HG02852 (cell line): ENCODE measurements around the gene MAST4.

Experiments
- ATAC-seq: cut with Tn5 transposase; IDR thresholded peaks from one replicate; pipeline ENCODE4 v1.9.1; 2021; ENCODE audit warnings: mild to moderate bottlenecking, moderate library complexity; ENCODE audit not compliant: unreplicated experiment

Gene MAST4

DNA sequence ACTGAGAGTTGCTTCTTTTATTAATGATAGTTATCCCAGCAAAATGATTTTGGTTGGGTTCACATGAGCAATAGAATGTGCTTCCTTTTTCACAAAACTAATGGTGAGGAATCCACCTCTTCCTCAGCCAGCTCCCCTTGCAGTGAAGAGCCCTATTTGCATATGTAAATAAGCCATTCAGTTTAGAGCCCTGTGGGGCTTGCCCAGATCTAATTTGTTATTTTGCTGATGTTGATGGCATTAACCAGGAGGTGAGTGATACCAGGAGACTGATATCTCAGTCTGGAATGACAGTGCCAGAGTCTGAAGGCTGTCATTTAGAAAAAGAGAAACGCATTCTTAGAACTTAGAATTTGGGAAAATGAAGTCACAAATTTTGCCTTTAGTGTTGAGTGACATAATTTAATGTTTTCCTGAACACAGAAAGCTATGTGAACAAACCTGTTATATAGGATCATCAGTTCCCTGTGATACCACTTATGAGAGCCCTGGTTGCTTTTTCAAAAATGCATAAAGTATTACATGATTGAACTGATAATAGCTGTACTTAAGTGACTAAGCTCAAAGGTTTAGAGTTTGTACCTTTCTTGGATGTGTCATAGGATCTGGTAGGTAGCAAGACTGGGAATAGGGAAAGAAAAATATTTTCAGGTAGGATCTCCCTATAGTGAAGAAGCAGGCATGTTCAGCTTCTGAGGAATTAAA is 271.6 kb downstream of the MAST4 start:
- ATAC-seq, result no peak

DNA sequence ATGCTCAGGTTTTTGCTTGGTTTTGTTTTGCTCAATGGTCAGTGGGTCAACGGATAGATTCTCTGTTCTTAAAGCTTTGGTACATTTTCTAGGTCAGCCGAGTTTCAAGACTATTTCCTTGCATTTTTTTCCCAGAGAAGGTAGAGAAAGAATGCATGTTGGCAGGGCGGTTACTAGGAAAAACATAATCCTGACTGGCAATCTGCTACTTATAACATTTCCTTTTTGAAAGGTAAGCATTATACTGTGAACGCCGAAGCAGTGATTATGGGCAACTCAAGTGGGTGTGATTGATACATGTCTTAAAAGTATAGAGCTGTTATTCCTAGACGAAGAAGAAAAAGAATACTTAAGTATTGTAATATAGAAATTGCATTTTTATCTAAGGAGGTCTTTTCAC is 273.2 kb downstream of the MAST4 start:
- no peak for ATAC-seq

DNA sequence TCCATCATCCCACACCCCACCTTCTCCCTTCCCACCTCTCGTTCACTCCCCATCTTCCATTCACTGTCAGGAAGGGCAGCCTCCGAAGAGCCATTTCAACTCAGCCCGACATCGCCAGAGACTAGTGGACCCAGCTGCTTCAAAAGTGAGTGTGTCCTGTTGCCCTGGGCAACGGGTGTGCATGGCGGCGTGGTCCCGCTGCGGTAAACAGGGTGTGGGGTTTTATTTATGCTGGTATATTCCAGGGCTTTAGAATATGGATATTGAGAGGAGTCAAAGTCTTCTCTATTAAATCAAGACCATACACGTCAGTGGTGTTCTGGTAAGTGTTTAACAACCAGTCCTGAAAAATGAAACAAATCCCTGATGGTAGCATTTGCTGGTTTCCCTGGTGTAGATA is 274.5 kb downstream of the MAST4 start:
- no peak for ATAC-seq

DNA sequence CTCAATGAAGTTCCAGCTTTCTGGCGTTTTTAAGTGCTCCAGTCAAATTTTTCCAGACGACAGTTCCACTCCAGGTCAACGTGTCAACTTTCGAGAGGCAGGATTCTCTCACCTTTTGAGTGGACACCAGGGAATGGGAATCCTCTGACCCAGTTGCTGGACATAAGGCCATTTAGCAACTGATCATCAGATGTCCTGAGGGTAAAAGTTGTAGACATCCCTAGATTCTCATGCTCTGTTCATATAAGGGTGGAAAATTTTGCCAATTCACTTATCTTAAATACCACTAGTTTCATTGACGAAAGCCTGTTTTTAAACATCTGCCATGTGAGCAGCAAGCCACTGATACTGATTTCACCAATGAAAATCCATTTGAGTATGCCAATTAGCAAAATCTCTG is 275.5 kb downstream of the MAST4 start:
- no peak for ATAC-seq

DNA sequence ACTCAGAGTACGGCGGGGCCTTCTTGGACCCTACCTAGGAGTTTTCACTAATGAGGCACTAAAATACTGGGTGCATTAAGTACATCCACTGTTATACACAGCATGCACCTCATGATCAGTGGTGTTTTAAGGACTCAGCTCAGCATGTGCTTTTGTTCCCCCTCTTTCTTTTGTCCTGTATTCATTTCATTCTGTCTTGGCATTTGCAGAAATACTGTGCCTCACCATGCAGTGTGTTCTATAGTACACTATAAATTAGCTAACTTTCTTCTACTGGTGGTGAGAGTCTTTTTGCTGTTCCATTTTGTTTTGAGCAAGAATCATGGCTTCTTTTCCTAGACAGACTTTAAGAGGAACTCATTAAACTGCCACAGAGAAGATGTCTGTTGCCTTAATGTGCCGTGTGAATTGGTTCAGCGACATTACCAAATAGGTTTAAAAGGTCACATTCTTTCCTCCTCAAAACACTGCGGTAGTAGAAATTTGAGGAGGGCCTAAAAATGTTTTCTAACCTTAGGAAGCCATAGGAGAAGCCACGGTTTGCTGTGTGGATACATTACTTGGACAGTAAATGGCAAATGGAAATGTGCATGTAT is 276.6 kb downstream of the MAST4 start:
- ATAC-seq, result no peak

DNA sequence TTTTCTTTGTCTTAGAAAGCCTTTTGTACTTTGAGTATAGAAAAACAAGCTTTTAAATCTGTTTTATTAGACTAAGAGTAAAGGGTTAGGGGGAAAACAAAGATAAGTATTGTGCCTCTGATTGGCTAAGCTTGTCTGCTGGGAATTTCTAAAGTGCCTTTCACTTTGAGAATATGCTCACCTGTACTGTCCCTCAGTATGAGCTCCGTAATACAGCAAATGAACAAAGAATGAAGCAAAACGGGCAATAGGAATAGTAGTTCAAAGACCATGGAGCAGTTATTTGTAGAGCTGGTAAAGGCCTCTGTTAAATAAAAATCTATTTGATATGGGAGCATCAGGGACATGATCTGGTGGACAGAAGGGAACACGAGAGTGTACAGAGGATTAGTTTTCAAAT is 277.8 kb downstream of the MAST4 start:
- ATAC-seq, result no peak

DNA sequence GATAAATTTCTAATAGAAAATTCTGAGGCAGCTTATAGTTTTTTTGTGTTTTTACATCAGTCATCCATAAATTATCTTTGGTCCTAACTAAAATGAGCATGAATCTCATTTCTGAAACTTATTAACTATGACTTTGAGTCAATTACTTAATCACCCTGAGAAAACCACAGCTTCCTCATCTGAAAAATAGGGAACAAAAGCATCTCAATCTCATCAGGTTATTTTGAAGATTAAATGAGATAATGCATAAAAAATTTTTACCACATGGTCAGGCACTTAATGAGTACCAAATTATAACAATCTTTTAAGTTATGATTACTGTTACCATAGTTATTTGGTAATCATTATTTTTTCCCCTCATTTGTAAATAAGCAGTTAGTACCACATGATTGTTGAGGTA is 279.1 kb downstream of the MAST4 start:
- no peak for ATAC-seq

DNA sequence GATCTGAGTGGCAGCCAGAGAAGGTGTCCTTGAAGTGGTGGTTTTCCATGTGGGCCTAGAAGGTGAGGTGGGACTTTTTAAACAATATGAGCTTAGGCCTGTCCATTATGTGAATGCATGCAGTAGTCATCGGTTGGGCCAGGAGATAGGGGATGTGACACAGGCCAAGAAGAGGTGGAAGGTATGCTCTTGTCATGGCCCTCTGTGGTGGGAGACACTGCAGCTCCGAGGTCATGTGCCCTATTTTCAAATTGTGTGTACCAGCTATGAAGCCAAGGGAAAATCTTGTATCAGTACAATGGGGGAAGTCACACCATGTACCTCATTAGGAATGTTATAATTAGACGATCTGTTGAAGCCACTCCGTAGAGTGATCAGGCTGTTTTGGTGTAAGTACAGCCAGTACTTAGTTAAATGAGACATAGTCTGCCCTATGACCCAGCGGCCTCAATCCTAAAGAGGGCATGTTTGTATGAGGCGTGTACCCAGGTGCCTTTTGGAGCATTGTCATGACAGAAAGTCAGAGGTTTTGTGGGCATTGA is 280.1 kb downstream of the MAST4 start:
- no peak for ATAC-seq

DNA sequence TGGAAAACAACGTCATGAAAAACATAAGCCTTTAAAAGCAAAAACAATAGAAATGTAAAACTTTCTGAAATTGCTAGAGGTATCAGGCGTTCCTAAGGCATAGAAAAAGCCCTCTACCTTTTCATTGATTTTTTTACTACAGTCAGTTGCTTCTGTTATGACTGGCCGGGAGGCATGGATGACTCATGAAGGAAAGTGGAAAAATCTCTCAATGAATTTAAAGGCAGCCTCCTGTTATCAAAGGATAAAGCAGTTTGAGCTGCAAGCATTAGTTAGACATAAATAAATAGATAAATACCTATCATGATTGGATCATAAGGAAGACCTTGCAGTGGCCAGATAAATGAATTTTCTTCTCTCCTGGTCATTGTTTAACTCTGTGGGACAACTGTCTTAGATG is 281.6 kb downstream of the MAST4 start:
- no peak for ATAC-seq

DNA sequence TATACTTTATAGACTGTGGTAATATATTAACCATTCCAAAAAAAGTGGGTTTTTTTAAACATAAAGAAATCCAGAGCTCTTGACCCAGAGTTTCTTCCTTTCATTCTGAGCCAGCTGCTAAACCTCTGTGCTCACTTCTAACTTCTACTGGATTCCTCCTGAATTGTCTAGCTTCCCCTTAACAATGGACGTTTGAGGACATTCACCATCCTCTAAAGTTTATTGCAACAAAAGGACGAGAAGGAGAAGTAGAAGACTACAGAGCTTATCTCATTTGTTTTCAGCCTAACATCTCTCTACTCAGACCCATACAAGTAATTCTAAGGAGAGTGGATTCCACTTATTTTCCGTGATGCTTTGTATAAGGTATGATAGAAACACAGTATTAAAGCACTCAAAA is 284.2 kb downstream of the MAST4 start:
- no peak for ATAC-seq

DNA sequence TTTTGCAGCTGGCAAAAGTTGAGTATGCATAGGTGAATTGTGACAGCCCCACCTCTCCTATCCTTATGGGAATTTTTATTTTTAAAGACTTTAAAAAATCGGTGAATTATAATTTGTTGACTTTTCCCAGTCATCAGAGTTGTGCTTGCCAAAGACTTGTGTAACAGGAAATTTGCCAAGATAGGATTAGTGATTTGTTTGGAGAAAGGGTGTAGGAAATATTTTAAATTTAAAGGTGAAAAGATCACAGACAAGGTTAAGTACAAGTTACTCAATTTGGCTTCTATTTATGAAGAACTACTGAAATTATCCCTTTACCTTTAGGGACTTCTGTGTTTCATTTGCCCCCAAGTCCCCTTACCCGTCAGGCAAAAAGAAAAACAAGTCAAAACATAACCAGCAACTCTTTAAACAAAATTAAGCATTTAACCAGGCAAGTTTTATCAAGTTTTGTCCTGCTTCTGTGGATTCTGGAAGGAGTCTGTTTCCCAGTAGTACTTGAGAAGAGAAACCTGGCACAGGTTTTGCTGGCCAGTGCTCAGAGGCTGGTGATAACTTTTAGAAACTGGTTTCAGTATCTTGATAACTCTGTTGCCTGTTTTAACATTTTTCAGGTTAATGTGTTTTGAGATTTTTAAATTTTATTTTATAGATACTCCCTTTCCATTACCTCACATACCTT is 285.4 kb downstream of the MAST4 start:
- ATAC-seq, result no peak

DNA sequence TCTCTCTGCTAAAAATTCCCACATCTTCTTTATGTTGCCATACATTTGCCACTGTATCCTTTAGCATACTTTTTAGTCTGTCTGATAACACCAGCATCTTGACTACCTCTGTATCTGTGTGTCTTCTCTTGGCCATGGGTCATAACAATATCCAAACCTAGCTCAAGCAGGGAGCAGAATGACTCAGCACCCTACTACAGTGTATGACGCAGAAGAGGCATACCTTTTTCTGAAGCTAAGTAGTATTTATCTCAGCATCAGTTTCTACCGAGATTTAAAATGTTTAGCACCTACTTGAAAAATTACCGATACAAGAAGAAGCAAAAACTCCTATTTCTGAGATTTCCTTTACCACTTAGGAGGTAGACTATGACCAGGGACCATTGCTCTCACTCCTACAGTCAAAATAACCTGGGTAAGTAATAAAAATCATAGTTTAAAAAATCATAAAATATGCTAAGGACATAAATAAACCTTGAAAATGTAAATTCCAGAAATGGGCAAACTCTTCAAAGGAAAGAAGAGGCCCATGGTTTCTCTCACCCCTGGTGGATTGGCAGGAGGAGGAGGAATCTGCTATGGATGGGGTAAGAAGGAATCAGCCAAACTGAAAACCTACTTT is 286.5 kb downstream of the MAST4 start:
- ATAC-seq, result peak; percentile 86

DNA sequence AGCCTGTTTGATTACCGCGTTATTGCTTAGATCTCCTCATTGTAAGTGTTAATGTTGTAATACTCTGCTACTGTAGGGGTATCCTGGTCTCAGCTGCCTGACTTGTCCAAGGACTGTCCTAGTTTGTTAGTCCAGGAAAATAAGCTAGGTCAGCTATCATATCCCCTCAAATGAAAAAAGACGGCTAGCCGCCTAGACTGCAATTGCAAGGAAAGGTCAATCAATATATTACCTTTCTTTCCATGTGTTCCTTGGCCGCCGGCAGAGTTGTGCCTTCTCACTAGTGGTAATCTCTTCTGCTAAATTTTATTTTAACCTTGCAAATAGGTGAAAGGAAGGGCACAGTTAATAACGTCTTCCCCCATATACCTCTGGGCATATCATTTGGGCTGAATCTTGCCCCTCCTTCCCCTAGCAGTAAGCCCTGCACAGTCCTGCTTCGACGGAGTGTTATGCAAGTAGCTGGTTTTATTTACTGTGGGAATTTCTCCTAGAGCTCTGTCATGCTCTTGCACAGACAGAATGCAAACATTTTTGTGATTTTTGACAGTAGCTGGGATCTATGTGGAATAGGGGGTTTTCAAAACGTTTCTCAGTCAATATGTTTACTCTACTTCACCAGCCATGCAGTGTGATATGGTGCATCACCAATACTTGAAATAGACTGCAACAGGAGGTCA is 288.5 kb downstream of the MAST4 start:
- no peak for ATAC-seq

DNA sequence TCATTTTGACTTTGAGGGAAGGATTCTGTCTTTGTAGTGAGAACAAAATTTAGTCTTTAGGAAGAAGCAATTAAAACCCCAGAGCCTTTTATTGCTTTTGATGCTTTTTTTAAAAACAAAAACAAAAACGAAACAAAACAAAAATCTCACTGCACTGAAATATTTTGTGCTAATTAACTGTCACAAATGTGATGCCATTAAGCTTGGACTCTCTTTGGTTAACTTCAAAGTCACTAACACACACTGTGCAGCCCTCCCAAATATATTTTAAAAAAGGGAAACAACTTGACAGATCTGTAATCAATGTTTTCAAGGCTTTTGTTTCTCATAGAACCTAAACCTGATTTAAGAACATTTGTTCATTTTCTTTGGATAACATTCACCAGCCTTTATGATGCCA is 290.7 kb downstream of the MAST4 start:
- no peak for ATAC-seq

DNA sequence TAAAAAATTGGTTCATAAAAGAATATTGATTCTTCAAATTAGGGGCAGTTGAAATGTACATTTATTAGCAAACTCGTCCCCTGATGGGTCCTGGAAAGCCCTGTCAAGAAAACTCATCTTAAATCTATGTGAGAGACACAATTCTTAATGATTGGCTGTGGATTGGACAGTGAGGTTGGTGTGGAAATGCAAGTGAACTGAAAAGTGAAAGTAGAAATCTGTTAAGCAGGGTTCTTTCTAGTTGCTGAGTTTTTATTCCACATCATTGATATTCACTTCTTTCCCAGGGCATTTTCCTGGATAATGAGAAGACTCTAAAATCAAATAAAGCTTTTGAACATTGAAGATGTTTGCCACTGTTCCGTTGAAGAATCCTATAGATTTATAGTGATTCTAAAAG is 292.4 kb downstream of the MAST4 start:
- ATAC-seq, result no peak

DNA sequence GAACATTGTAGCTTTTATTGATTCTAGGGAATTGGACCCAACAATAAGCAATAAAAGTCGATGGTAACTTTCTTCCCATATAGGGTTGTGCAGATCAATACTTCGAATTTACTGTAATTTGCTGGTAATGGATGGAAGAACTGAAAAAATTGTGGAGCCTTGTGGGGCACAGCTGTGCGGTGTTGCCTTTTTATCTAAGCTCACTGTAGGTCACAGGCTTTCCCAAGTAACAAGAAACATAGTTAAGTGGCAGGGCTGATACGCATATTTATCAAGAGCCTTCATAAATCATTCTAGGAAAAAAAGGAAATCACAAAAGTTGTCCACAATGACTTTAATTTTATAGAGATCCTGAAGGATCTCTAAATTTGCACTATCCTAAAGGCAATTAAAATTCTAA is 292.9 kb downstream of the MAST4 start:
- ATAC-seq, result no peak

DNA sequence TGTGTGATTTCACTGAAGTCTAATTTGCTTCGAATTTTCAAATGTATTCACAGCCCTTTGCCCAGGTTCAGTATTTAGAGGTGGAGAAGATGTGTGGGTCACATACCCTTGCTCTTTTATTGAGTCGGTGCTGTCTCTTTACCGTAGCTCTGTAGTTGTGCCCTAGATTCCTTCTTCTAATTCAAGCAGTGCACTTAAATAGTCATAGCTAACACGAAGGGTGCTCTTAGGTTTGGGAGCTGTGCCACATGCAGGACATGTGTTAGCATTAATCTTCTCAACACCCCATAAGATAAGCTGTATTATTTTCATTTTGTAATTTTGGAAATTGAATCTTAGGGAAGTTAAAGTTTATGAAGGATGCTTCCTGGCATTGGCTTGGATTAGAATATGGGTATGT is 293.3 kb downstream of the MAST4 start:
- no peak for ATAC-seq

DNA sequence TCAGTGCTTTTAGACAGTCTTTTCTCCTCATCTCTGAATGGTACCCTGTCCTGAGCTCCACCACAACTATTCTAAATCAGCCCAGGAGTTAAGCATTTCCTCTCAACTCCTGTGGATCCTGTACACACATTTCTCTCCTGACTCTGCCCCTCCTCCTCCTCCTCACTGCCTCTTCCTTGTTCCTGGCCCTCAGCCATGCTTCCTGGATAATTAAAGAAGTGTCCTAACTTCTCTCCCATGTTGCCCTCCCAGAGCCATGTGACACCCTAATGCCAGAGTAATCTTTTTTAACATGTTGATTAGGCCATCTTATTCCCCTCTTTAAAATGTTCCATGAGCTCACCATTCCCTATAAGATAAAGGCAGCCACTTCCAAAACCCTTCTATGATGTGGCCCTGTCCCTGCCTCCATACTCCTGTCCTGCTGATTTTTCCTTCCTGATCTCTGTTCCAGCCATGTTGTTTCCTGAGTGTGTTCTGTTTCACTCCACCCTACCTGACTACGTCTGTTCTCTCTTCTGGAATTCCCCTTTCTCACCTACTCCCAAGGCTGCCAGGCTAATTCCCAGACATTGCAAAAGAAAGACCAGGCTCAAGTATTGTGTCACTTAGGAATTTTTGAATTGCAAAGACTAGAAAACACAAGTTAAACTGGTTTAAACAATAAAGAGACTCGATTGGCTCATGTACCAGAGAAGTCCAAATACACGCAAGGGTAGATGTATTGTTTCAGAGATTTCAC is 295.2 kb downstream of the MAST4 start:
- no peak for ATAC-seq

DNA sequence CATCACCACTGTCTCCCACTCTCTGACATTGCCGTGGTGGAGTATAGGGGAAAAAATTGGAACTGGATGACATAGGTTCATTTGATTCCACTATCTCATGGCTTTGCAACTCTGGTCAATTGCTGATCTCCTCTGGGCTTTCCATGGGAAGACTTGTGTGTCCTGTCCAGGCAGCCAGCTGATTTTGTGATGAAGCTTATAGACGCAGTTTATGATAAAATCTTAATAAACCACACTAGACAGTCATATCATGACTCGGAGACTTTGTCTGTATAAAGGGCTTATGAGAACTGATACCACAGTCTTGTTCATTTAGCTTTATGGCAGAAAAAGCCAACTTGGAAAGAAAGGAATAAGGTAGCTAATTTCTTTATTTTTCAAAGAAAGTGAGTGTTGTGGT is 296.5 kb downstream of the MAST4 start:
- ATAC-seq, result no peak

DNA sequence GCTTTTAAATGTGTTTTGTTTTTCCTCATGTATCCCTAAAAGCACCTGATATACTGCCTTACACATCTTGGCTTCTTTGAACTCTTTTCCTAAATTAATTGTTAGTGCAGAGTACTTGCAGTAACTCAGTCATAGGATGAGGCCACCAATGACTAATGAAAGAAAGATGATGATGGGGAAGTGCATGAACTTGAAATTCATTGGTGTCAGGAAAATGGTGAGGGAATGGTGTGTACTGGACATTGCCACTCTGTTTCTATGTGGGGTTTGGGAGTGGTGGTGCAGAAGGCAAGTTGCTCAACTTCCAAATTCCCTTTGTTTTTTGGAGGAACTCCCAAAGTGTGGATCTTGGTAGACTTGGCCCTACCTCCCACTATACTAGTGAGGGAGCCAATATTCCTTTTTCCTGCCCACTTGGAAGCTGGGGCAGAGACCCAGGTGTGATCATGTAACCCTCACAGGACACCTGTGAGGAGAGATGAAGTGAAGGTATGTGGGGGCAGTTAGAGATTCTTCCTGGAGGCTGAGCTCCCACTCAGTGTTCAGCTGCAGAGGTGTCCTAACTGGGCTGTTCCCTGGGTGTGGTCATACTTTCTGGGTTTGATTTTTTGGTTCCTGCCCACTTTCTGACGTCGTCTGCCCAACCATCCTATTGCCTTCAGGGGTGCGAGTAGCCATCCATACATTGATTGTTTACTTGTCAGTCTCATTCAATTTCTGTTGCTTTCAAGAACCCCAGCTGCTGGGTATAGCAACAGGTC is 298.5 kb downstream of the MAST4 start:
- no peak for ATAC-seq
